HCEC 1CT (cell line): ENCODE results near the gene ATP10A.
"Not testable (repeated sequence)": the region's sequence is repeated elsewhere in the genome, so short reads cannot be mapped to it uniquely, and the experiment has no call there.

Source experiments
- DNase-seq: peaks from one replicate; pipeline ENCODE4 v3.0.0-alpha.2; 2017

Gene ATP10A

GRCh38 chr15:25770618-25771337, 92.3 kb downstream of the ATP10A start:
- no peak for DNase-seq

- DNase-seq = no peak
These were observed 93.1 kb downstream of the ATP10A start for GRCh38 chr15:25770031-25770430.

- no peak for DNase-seq
These were observed 94.9 kb downstream of the ATP10A start for GRCh38 chr15:25768271-25768670.

- DNase-seq = no peak
These were observed 95.6 kb downstream of the ATP10A start for GRCh38 chr15:25767356-25768151.

GRCh38 chr15:25766417-25766816, 96.7 kb downstream of the ATP10A start:
- DNase-seq = no peak

GRCh38 chr15:25764980-25765735, 98.0 kb downstream of the ATP10A start:
- no peak for DNase-seq

GRCh38 chr15:25763954-25764353, 99.2 kb downstream of the ATP10A start:
- no peak for DNase-seq

GRCh38 chr15:25763331-25763751, 99.8 kb downstream of the ATP10A start:
- DNase-seq = no peak

GRCh38 chr15:25761971-25762662, 101.0 kb downstream of the ATP10A start:
- peak; percentile 6 for DNase-seq

- no peak for DNase-seq
These were observed 103.7 kb downstream of the ATP10A start for GRCh38 chr15:25759421-25759820.

GRCh38 chr15:25758612-25759011, 104.5 kb downstream of the ATP10A start:
- DNase-seq = not testable (repeated sequence)

GRCh38 chr15:25743548-25744275, 119.4 kb downstream of the ATP10A start:
- DNase-seq = no peak

- DNase-seq = no peak
These were observed 120.2 kb downstream of the ATP10A start for GRCh38 chr15:25742776-25743547.

GRCh38 chr15:25742041-25742730, 120.9 kb downstream of the ATP10A start:
- no peak for DNase-seq

- DNase-seq = no peak
These were observed 121.9 kb downstream of the ATP10A start for GRCh38 chr15:25741256-25741580.

GRCh38 chr15:25740383-25741255, 122.5 kb downstream of the ATP10A start:
- no peak for DNase-seq

GRCh38 chr15:25739687-25740121, 123.4 kb downstream of the ATP10A start:
- DNase-seq = peak; percentile 27

- no peak for DNase-seq
These were observed 124.8 kb downstream of the ATP10A start for GRCh38 chr15:25738171-25738965.

- no peak for DNase-seq
These were observed 125.9 kb downstream of the ATP10A start for GRCh38 chr15:25737218-25737643.
